ENCODE results near the gene NEK4. TPM values are rescaled to one million over a fixed set of nuclear protein-coding genes. Genes with fewer than 3 reads are reported as not detected.

NEK4 gene
- total and polyA plus RNA-seq, 2 of the 13 experiments (the other 11 are each of a cell fraction or from before 2014, with no cell fraction given) = 16.5 to 38.0 TPM

DNA sequence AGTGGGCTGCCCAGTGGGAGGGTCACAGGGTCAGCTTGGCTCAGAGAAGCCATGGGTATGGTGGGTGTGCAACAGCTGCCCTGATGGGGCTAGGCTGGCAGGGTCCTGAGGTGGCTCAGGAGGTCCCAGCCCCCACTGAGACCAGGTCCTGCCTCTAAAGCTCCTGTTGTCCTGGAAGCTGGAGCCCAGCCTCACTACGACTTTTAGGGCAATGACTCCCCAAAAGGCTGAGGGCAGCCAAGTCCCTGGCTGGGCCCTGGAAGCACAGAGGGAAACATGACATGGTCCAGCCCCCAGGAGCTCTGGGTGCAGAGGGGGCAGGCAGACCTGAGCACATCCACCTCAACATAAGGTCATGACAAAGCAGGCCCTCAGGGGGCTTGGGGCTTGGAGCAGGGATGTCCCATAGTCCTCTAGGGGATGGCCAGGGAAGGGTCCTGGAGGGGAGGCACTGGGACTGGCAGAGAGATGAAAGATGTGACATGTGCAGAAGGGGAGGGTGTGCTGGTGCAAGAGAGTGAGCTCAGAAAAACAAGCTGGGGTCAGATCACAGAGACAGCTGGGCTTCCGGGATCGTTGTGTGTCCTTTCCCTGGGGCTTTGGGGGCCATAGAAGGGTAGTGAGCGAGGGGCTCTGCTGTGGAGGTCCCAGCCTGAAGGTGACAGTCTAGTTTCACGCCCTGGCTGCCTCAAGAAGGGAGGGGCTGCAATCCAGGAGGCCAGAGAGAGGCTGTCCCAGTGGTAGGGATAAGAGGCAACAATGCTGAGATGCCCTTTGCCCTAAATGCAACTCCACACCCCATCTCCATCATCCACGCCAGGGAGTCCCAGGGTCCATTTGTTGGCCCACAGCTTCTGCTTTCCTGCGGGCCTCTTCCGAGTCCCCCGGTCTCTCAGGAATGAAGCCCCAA, 23.2 kb upstream of the NEK4 start (continued):
- TF ChIP-seq ZBTB40 (IDR thresholded peaks at IDR 0.05) (no peak), ZBTB40 (CRISPR knock-in tag; IDR thresholded peaks at IDR 0.05) (no peak; the same call in none of the 2 replicates), ZNF18 (CRISPR knock-in tag; IDR thresholded peaks at IDR 0.05; ENCODE audit: insufficient replicate concordance) (no peak), ZMYM3 (CRISPR knock-in tag; IDR thresholded peaks at IDR 0.05) (no peak; the same call in 1 of the 2 replicates), RXRA (CRISPR knock-in tag; IDR thresholded peaks at IDR 0.05) (no peak), SP2 (CRISPR knock-in tag; IDR thresholded peaks at IDR 0.05) (no peak), ATF4 (CRISPR knock-in tag; IDR thresholded peaks at IDR 0.05) (no peak), SPEN (CRISPR knock-in tag; IDR thresholded peaks at IDR 0.05; ENCODE audit: low read depth) (no peak), NFKB2 (CRISPR knock-in tag; IDR thresholded peaks at IDR 0.05; ENCODE audit: borderline replicate concordance) (no peak), RELA (CRISPR knock-in tag; IDR thresholded peaks at IDR 0.05) (0 out of 2 replicates have a peak, but pooled peaks have one; percentile 29), TGIF2 (CRISPR knock-in tag; IDR thresholded peaks at IDR 0.05) (no peak; the same call in 1 of the 2 replicates), ZNF660 (CRISPR knock-in tag; IDR thresholded peaks at IDR 0.05; ENCODE audit: borderline replicate concordance, low read depth) (no peak)
- TF ChIP-seq, protein P1, sequence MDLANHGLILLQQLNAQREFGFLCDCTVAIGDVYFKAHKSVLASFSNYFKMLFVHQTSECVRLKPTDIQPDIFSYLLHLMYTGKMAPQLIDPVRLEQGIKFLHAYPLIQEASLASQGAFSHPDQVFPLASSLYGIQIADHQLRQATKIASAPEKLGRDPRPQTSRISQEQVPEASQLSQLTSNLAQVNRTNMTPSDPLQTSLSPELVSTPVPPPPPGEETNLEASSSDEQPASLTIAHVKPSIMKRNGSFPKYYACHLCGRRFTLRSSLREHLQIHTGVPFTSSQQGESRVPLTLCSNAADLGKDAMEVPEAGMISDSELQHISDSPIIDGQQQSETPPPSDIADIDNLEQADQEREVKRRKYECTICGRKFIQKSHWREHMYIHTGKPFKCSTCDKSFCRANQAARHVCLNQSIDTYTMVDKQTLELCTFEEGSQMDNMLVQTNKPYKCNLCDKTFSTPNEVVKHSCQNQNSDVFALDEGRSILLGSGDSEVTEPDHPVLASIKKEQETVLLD (CRISPR knock-in tag; IDR thresholded peaks at IDR 0.05; ENCODE audit: low read depth) = no peak

Data from HepG2 (cell line).